ENCODE results near the gene ESR2. TPM values are rescaled to one million over a fixed set of nuclear protein-coding genes. Genes with fewer than 3 reads are reported as not detected.

Gene ESR2
- total and polyA plus RNA-seq, 2 donors (not counting 3 experiments of a cell fraction or from before 2014, with no cell fraction given): 0.10 to 0.58 TPM

DNA sequence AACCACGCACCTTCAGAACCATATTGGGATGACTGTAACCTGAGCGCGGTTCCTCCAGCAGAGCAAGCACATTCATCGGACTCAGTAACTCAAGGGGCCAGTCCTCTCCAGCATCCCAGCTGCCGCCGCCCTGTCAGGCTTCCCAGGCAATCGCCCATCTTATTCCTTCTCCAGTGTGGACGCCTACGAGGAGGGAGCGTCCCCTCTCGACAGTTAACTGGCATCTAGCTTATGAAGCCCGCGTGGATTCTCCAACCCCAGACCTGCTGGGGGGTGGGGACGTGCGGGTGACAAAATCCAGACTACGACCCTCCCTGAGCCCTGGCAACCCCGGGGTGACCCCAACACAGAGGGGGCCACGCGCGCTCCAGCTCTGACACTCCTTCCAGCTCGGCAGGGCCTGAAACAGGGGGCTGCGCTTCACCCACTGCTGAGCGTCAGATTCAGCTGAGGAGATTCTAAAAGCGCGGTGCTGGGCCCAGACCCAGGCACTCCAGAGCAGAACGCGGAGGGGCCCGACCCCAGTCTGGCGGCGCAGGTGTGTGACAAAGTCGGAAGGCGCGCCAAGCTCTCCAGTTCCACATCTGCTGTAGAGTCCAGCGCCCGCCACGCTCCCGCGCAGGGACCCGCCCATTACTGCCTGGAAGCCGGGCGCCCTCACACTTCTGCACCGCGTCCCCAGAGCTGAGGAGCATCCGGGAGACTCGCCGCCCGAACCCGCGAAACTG lies 43.9 kb upstream of the ESR2 start:
- no peaks in the 10 kb centered on the region for H3K9me1 ChIP-seq (replicated peaks; ENCODE audit: control insufficient read depth, extremely low read depth, insufficient read depth, low read length)
- POLR2A ChIA-PET: interaction anchor here (1.0 kb wide), 1 partner anchor 50 kb away, joined by 5 read pairs; the partner anchor contains the start of gene MTHFD1
- dilution Hi-C loops (cut with MboI; ENCODE audit: extremely low pct_ligation_motif_present, low sequenced_read_pairs): no loop called here

DNA sequence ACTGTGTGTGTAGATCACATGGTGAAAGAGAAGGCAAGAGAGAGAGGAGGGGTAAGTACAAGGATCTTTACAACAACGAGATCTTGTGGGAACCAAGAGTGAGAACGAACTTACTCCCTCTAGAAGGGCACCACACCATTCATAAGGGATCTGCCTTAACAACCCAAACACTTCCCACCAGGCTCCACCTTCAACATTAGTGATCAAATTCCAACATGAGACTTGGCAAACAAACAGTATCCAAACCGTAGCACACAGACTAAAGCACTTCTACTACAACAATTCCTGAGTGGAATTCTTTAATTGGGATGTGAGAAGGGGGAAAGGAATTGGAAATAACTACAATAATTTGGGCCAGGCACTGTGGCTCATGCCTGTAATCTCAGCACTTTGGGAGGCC lies 35.0 kb upstream of the ESR2 start:
- FAIRE-seq (no peak), DNase-seq (ENCODE audit: low read depth, low spot score) (no peak)
- no peak overlapping the region for H3K4me2 ChIP-seq (ENCODE audit: insufficient read depth, low read length)
- H3K79me2 ChIP-seq (ENCODE audit: control insufficient read depth, insufficient read depth, low read length): no peaks in the 10 kb centered on the region
- no peaks in the 10 kb centered on the region for H3K36me3 ChIP-seq (ENCODE audit: control insufficient read depth in 2 of 2, extremely low read depth in 1 of 2, insufficient read depth in 2 of 2, low read length in 2 of 2)
- no peak overlapping the region for H3K4me3 ChIP-seq (replicated peaks in 1 of 3; ENCODE audit: insufficient read depth in 1 of 3, low read depth in 1 of 3, low read length in 3 of 3)
- H3K9ac ChIP-seq (replicated peaks; ENCODE audit: extremely low read depth, insufficient read depth, low read length): no peak overlapping the region
- H3K4me1 ChIP-seq (ENCODE audit: control insufficient read depth, extremely low read depth, insufficient read depth, low read length): no peaks in the 10 kb centered on the region
- no TSS peak for BruUV-seq (replicated peaks)
- ChIA-PET CTCF (interaction anchor here (1.4 kb wide), 1 partner anchor 25 kb away, joined by 4 read pairs; no protein-coding TSS in a partner anchor), POLR2A (no interaction called here)
- intact Hi-C loops (cut with micrococcal nuclease) (no loop called here), dilution Hi-C loops (cut with MboI; ENCODE audit: extremely low pct_ligation_motif_present, low sequenced_read_pairs) (no loop called here)
- H3K9me1 ChIP-seq (replicated peaks; ENCODE audit: control insufficient read depth, extremely low read depth, insufficient read depth, low read length): no peaks in the 10 kb centered on the region
- no peaks in the 10 kb centered on the region for H3K27me3 ChIP-seq (ENCODE audit: control insufficient read depth in 2 of 2, insufficient read depth in 2 of 2, low read length in 2 of 2)
- H3K9me3 ChIP-seq (replicated peaks; ENCODE audit: control insufficient read depth, insufficient read depth, low read length): no peaks in the 10 kb centered on the region
- H3K27ac ChIP-seq (ENCODE audit: insufficient read depth, low read depth, low read length): no peak overlapping the region
- TF ChIP-seq EZH2 (IDR thresholded peaks at IDR 0.05; ENCODE audit: borderline replicate concordance, low read depth, low read length, severe bottlenecking): no peak
- TF ChIP-seq, protein P1, sequence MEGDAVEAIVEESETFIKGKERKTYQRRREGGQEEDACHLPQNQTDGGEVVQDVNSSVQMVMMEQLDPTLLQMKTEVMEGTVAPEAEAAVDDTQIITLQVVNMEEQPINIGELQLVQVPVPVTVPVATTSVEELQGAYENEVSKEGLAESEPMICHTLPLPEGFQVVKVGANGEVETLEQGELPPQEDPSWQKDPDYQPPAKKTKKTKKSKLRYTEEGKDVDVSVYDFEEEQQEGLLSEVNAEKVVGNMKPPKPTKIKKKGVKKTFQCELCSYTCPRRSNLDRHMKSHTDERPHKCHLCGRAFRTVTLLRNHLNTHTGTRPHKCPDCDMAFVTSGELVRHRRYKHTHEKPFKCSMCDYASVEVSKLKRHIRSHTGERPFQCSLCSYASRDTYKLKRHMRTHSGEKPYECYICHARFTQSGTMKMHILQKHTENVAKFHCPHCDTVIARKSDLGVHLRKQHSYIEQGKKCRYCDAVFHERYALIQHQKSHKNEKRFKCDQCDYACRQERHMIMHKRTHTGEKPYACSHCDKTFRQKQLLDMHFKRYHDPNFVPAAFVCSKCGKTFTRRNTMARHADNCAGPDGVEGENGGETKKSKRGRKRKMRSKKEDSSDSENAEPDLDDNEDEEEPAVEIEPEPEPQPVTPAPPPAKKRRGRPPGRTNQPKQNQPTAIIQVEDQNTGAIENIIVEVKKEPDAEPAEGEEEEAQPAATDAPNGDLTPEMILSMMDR (IDR thresholded peaks at IDR 0.05; ENCODE audit: extremely low read depth in 1 of 2, insufficient read depth in 1 of 2, low read depth in 1 of 2, low read length in 2 of 2): no peak
- no peak for TF ChIP-seq POLR2AphosphoS5 (IDR thresholded peaks at IDR 0.05; ENCODE audit: insufficient read depth, low read depth, low read length)
- no peak for TF ChIP-seq FOS (IDR thresholded peaks at IDR 0.05; ENCODE audit: borderline replicate concordance, insufficient read depth, low read length)
- TF ChIP-seq GATA2 (IDR thresholded peaks at IDR 0.05; ENCODE audit: insufficient read depth, insufficient read length, low read depth, low read length): no peak
- TF ChIP-seq, protein P2, sequence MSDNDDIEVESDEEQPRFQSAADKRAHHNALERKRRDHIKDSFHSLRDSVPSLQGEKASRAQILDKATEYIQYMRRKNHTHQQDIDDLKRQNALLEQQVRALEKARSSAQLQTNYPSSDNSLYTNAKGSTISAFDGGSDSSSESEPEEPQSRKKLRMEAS (IDR thresholded peaks at IDR 0.05; ENCODE audit: insufficient read depth, insufficient read length): no peak
- TF ChIP-seq JUN (IDR thresholded peaks at IDR 0.05; ENCODE audit: borderline replicate concordance, insufficient read depth, insufficient read length, low read depth): no peak
- TF ChIP-seq POLR2A (IDR thresholded peaks at IDR 0.05; ENCODE audit: low read depth, low read length): no peak
- no peak for TF ChIP-seq MYC (IDR thresholded peaks at IDR 0.05; ENCODE audit: low read depth, low read length)
- no peaks in the 10 kb centered on the region for H4K20me1 ChIP-seq (replicated peaks; ENCODE audit: control insufficient read depth, extremely low read depth, insufficient read depth, low read length)
- no peak overlapping the region for H2AFZ ChIP-seq (ENCODE audit: low read depth, low read length)

More for the DNA sequence above, 43.9 kb upstream of the ESR2 start:
- Histone ChIP-seq H3K4me1 (ENCODE audit: control insufficient read depth, extremely low read depth, insufficient read depth, low read length) (peaks cover 10% of the 10 kb centered on the region), H3K4me2 (ENCODE audit: insufficient read depth, low read length) (peak overlapping the region; percentile 39), H2AFZ (ENCODE audit: low read depth, low read length) (peak overlapping the region; percentile 93), H3K36me3 (ENCODE audit: control insufficient read depth in 2 of 2, extremely low read depth in 1 of 2, insufficient read depth in 2 of 2, low read length in 2 of 2) (no peaks in the 10 kb centered on the region), H3K27ac (ENCODE audit: insufficient read depth, low read depth, low read length) (peak overlapping the region; percentile 50), H3K9ac (replicated peaks; ENCODE audit: extremely low read depth, insufficient read depth, low read length) (peak overlapping the region; percentile 75), H3K9me3 (replicated peaks; ENCODE audit: control insufficient read depth, insufficient read depth, low read length) (no peaks in the 10 kb centered on the region), H3K79me2 (ENCODE audit: control insufficient read depth, insufficient read depth, low read length) (no peaks in the 10 kb centered on the region), H3K27me3 (ENCODE audit: control insufficient read depth in 2 of 2, insufficient read depth in 2 of 2, low read length in 2 of 2) (no peaks in the 10 kb centered on the region), H3K4me3 (replicated peaks in 1 of 3; ENCODE audit: insufficient read depth in 1 of 3, low read depth in 1 of 3, low read length in 3 of 3) (peak overlapping the region; percentile 46 to 90 (median 56)), H4K20me1 (replicated peaks; ENCODE audit: control insufficient read depth, extremely low read depth, insufficient read depth, low read length) (no peaks in the 10 kb centered on the region)
- intact Hi-C loops (cut with micrococcal nuclease): loop anchor here (1.0 kb wide), 3 partner anchors 50 to 202 kb away; partner anchors contain the start of genes HSPA2 and MTHFD1
- CTCF ChIA-PET: interaction anchor here (0.9 to 2.1 kb wide), 11 partner anchors 9 to 538 kb away, joined by 3 to 14 read pairs (median 4); partner anchors contain the start of gene MTHFD1
- TSS peak; percentile 46 for BruUV-seq (replicated peaks)
- FAIRE-seq (peak; percentile 73), DNase-seq (ENCODE audit: low read depth, low spot score) (peak; percentile 69)
- TF ChIP-seq MYC (IDR thresholded peaks at IDR 0.05; ENCODE audit: low read depth, low read length) (no peak), POLR2AphosphoS5 (IDR thresholded peaks at IDR 0.05; ENCODE audit: insufficient read depth, low read depth, low read length) (peak; percentile 49)
